Fibroblast of pulmonary artery (primary cell): ENCODE data around the gene DHRSX.
"Not testable (repeated sequence)": the region's sequence is repeated elsewhere in the genome, so short reads cannot be mapped to it uniquely, and the experiment has no call there.

ENCODE experiments used
- DNase-seq: peaks from one replicate; pipeline ENCODE4 v3.0.0-alpha.2; 2010; ENCODE audit warnings: low read depth
- H3K4me3 ChIP-seq: replicated peaks from 2 replicates; pipeline ENCODE4 v1.5.1; 2011; ENCODE audit warnings: low read depth, mild to moderate bottlenecking, control low read depth, low read length, moderate library complexity
- CTCF ChIP-seq: IDR thresholded peaks from 2 replicates; pipeline ENCODE4 v1.5.1; 2011; ENCODE audit warnings: mild to moderate bottlenecking, control low read depth, low read length, inconsistent platforms; ENCODE audit errors: missing control alignments

The DHRSX gene

DNA sequence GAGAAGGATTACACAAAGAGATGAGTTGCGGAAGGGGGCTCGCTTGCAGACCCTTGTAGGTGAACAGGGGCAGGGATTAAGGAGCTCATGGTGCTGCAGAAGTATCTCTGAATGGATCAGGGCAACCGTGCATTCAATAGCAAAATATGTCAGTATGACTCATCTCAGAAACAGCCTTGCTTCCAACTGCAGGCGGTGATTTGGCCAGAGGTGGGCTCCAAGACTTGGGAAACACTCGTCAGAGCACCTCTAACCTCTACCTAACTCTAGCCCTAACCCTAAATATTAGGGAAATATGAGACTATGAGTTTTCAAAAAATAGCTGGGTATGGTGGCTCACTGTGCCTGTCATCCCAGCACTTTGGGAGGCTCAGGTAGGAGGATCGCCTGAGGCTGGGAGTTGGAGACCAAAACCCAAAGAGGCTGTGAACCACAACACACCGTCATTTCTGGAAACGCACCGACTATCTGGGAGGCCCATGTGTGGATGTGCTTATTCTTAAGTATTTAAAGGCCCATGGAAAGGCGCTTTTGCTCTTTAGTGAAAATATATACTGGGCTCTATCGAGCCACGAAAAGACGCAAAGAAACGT is 102.6 kb downstream of the DHRSX start:
- DNase-seq, result peak; percentile 58
- H3K4me3 ChIP-seq, result no peak overlapping the region
- no peak for TF ChIP-seq CTCF

- TF ChIP-seq CTCF, result no peak
- DNase-seq, result no peak
- H3K4me3 ChIP-seq, result no peak overlapping the region
Observed at GRCh38 chrX:2397229-2398063, 103.3 kb downstream of the DHRSX start.

DNA sequence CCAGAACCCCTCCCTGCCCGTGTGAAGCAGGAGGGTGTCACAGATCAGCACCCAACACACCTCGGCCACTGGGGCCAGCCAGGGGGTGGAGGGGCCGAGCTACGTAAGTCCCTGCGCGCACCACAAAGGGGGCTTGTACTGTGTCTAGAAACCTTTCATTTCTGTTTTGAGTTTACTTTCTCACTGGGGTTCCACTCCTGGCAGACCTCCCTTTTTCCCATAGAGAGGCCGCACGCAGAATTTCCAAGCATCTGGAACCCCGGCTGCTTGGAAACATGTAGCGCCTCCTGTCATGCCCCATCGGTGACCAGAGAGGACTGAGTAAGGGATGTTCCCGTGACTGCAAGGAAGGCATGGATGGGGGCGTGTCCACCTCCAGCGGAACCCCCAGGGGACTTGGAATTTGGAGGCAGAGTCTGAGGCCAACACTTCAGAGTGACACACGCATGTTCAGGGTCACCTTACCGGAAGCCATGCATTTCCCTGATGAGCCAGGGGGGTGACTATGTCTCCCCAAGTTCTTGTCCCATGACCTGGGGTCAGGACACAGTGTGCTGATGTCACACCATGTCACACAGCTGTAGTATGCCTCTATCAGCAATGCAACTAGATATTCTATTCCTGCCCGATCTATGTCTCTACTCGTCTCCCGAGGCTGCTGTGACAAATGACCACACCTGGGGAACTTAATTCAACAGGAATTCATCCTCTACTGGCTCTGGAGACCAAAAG is 105.3 kb downstream of the DHRSX start:
- H3K4me3 ChIP-seq, result no peak overlapping the region
- DNase-seq, result no peak
- TF ChIP-seq CTCF, result no peak

DNA sequence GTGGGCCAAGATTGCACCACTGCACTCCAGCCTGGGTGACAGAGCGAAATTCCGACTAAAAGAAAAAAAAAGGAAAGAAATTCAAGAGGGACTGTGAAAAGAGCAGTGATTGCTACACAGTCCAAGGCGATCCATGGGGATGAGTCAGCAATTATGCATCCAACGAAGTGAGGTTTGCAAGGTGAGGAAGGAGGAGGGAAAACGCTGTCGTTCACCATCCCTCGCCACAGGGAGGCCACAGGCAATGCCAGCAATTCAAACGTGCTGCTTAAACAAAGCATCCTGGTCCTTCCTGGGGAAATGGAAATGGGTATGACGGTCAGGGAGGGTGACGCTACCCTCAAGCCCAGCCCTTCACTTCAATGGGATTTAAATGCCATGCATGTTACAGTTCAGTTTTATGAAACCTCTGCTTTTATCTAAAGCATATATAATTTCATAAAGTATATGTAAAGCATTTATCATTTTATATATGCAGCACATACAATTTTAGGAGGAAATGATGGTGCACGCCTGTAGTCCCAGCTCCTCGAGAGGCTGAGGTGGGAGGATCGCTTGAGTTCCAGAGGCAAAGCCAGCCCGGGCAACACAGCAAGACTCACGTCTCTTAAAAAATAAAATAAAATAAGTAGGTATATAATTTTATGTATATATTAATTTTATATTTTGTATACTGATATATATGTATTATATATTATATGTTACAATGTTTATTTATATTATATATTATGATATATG is 108.7 kb downstream of the DHRSX start:
- TF ChIP-seq CTCF, result peak; percentile 23
- DNase-seq, result peak; percentile 91
- H3K4me3 ChIP-seq, result no peak overlapping the region

DNA sequence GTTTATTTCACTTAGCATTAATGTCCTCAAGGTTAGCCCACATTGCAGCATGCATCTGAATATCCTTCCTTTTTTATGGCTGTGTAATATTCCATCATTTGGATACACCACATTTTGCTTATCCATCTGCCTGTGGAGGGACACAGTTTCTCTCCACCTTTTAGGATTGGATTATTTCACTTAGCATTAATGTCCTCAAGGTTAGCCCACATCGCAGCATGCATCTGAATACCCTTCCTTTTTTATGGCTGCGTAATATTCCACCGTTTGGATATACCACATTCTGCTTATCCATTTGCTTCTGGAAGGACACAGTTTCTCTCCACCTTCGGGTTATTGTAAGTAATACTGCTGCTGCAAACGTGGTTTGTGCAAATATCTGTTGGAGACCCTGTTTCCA is 110.0 kb downstream of the DHRSX start:
- TF ChIP-seq CTCF, result no peak
- H3K4me3 ChIP-seq, result no peak overlapping the region
- DNase-seq, result no peak

DNA sequence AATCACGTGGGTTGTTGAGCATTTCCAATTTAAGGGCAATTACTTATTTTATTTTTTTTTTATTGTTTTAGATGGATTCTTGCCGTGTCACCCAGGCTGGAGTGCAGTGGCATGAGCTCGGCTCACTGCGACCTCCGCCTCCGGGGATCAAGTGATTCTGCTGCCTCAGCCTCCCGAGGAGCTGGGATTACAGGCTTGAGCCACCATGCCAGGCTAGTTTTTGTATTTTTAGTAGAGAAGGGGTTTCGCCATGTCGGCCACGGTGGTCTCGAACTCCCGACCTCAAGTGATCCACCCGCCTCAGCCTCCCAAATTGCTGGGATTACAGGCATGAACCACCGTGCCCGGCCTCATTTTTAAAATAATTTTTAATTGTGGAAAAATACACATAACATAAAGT is 111.0 kb downstream of the DHRSX start:
- DNase-seq, H3K4me3 ChIP-seq: not testable (repeated sequence)

DNA sequence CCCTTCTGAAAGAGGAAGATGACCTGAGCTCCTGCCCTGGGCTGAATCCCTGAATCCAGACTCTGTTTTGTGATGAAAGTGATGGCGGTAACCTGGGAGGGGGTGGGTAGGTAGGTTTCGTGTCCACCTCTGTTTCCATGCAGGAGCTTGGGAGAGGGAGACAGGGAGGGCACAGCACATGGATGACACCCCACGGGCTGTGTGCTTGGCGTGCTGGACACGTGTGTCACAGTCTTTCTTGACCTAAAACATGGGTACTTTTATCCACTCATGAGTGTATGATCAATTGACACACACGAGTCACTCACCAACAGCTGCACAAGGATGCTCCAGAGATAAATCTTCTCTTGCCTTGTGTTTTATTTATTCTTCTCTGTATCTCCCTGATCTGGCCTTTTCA is 111.5 kb downstream of the DHRSX start:
- no peak for TF ChIP-seq CTCF
- H3K4me3 ChIP-seq, result no peak overlapping the region
- DNase-seq, result no peak
